ENCODE measurements around the gene ORMDL3.
"Not testable (repeated sequence)": the region's sequence is repeated elsewhere in the genome, so short reads cannot be mapped to it uniquely, and the experiment has no call there.

Gene ORMDL3

GRCh38 chr17:39887078-39887477 lies 40.3 kb downstream of the ORMDL3 start:
- H3K4me3 ChIP-seq (ENCODE audit: low read depth in 1 of 2, low read length in 2 of 2): no peak overlapping the region
- H3K36me3 ChIP-seq (ENCODE audit: control insufficient read depth in 1 of 2, insufficient read depth in 2 of 2, low read length in 2 of 2): no peaks in the 10 kb centered on the region
- H3K9ac ChIP-seq (ENCODE audit: low read depth in 1 of 2, low read length in 2 of 2): no peak overlapping the region
- H3K4me1 ChIP-seq (ENCODE audit: control insufficient read depth in 1 of 2, insufficient read depth in 2 of 2, low read length in 2 of 2): no peaks in the 10 kb centered on the region
- H3K27me3 ChIP-seq (ENCODE audit: control insufficient read depth in 1 of 2, insufficient read depth in 2 of 2, low read length in 2 of 2): no peaks in the 10 kb centered on the region
- H3K27ac ChIP-seq (ENCODE audit: low read depth, low read length): no peak overlapping the region
- H3K9me3 ChIP-seq (ENCODE audit: control insufficient read depth in 1 of 2, low read length in 2 of 2): no peaks in the 10 kb centered on the region

DNA sequence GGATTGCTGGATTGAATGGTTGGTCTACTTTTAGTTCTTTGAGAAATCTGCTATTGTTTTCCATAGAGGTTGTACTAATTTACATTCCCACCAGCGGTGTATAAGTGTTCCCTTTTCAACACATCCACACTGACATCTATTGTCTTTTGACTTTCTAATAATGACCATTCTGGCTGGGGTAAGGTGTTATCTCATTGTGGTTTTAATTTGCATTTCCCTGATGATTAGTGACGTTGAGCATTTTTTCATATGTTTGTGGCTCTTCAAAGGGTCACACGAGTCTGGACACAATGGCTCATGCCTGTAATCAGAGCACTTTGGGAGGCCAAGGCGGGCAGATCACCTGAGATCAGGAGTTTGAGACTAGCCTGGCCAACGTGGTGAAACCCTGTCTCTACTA lies 41.3 kb downstream of the ORMDL3 start:
- H3K27ac ChIP-seq (ENCODE audit: low read depth, low read length); H3K27me3 ChIP-seq (ENCODE audit: control insufficient read depth in 1 of 2, insufficient read depth in 2 of 2, low read length in 2 of 2); H3K9ac ChIP-seq (ENCODE audit: low read depth in 1 of 2, low read length in 2 of 2); H3K4me3 ChIP-seq (ENCODE audit: low read depth in 1 of 2, low read length in 2 of 2); H3K9me3 ChIP-seq (ENCODE audit: control insufficient read depth in 1 of 2, low read length in 2 of 2); H3K36me3 ChIP-seq (ENCODE audit: control insufficient read depth in 1 of 2, insufficient read depth in 2 of 2, low read length in 2 of 2); H3K4me1 ChIP-seq (ENCODE audit: control insufficient read depth in 1 of 2, insufficient read depth in 2 of 2, low read length in 2 of 2): not testable (repeated sequence)

GRCh38 chr17:39872751-39873150 lies 54.6 kb downstream of the ORMDL3 start:
- Histone ChIP-seq H3K4me1 (ENCODE audit: control insufficient read depth in 1 of 2, insufficient read depth in 2 of 2, low read length in 2 of 2) (no peaks in the 10 kb centered on the region), H3K9ac (ENCODE audit: low read depth in 1 of 2, low read length in 2 of 2) (no peak overlapping the region), H3K27ac (ENCODE audit: low read depth, low read length) (no peak overlapping the region), H3K36me3 (ENCODE audit: control insufficient read depth in 1 of 2, insufficient read depth in 2 of 2, low read length in 2 of 2) (no peaks in the 10 kb centered on the region), H3K4me3 (ENCODE audit: low read depth in 1 of 2, low read length in 2 of 2) (no peak overlapping the region), H3K27me3 (ENCODE audit: control insufficient read depth in 1 of 2, insufficient read depth in 2 of 2, low read length in 2 of 2) (peaks cover 1 to 2% of the 10 kb centered on the region in 2 donors), H3K9me3 (ENCODE audit: control insufficient read depth in 1 of 2, low read length in 2 of 2) (no peaks in the 10 kb centered on the region)

DNA sequence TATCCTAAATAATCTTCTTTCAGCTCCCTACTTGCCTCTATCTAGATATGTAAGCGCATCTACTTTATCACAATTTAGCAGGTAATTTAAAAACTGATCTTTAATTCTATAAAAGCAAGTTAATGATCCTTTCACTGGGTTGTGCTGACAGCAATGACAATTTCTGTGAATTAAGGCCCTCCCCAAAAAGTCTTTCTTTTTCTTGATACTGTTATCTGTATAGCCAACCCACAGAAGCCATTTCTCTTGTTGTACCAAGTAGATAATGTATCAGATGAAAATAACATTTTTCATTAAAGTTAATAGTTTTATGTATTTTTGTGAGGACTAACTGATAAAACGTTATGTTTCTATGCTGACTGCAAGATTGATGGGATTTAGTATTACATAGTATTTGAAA lies 55.6 kb downstream of the ORMDL3 start:
- Histone ChIP-seq H3K4me1 (ENCODE audit: control insufficient read depth in 1 of 2, insufficient read depth in 2 of 2, low read length in 2 of 2) (no peaks in the 10 kb centered on the region), H3K36me3 (ENCODE audit: control insufficient read depth in 1 of 2, insufficient read depth in 2 of 2, low read length in 2 of 2) (no peaks in the 10 kb centered on the region), H3K4me3 (ENCODE audit: low read depth in 1 of 2, low read length in 2 of 2) (no peak overlapping the region), H3K9ac (ENCODE audit: low read depth in 1 of 2, low read length in 2 of 2) (no peak overlapping the region), H3K27me3 (ENCODE audit: control insufficient read depth in 1 of 2, insufficient read depth in 2 of 2, low read length in 2 of 2) (peaks cover 6 to 8% of the 10 kb centered on the region in 2 donors), H3K9me3 (ENCODE audit: control insufficient read depth in 1 of 2, low read length in 2 of 2) (no peaks in the 10 kb centered on the region), H3K27ac (ENCODE audit: low read depth, low read length) (no peak overlapping the region)

Measured in duodenal mucosa (tissue), 2 donors.